Fibroblast of skin of right biceps (primary cell): ENCODE data around the gene MME.

ENCODE experiments used
- DNase-seq: peaks from one replicate; pipeline ENCODE4 v3.0.0-alpha.2; 2013

MME gene

GRCh38 chr3:155153242-155154186 lies 73.4 kb downstream of the MME start:
- DNase-seq, result no peak

GRCh38 chr3:155154255-155154654 lies 74.1 kb downstream of the MME start:
- DNase-seq, result no peak

GRCh38 chr3:155158346-155159037 lies 78.4 kb downstream of the MME start:
- DNase-seq, result no peak

GRCh38 chr3:155159301-155159700 lies 79.2 kb downstream of the MME start:
- DNase-seq, result no peak

- no peak for DNase-seq
Observed at GRCh38 chr3:155161640-155162292, 81.6 kb downstream of the MME start.

- no peak for DNase-seq
Observed at GRCh38 chr3:155164306-155164705, 84.2 kb downstream of the MME start.

DNA sequence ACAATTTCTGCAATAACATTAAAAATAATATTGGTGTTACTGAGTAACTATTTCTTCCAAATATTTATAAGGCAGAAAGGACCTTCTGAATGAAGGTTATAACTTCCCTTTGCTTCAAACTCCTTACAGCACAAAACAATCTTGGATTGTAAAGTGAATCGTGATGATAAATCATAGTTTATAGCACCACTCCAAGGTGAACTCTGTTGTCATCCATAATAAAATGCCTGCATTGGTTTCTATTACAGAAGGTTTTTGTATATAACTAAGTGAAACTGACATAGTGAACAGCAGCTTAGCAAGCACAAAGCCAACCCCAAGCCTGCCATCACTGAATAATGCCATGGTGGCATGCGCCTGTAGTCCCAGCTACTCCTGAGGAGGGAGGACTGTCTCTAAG lies 86.3 kb downstream of the MME start:
- DNase-seq, result no peak

DNA sequence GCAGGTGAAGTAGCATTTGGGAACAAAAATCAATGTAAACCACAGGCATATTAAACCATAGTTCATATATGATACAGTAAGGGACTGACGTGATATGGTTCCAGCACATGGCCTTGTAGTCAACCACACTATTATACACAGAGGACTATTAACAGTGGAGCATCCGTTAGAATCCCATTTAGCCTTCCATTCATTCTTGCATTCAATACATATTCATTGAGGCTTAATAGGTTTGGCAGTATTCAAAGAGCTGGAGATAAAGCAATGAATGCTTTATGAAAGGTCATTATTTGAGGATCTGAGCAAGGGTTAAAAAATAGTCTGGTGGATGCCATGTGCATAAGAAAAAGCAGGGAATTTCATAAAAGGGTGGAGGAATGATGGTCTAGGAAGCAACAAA lies 89.1 kb downstream of the MME start:
- no peak for DNase-seq

DNA sequence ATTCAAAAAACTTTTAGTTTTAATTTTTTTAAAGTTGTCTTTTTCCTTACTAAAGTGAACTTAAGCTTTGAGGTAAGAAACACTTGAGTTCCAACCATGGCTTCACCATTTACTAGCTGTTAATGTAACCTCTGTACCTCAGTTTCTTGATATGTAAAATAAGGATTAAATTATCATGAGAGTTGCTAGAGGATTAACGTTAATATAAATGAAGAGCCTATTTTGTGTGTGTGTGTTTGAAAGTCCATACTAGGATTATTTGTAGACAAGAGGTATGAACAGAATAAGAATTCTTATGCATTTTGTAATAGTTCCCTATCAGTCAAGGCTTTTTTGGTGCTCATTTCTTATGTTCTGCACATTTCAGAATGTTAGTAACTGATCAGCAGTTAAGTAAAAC lies 93.7 kb downstream of the MME start:
- no peak for DNase-seq

DNA sequence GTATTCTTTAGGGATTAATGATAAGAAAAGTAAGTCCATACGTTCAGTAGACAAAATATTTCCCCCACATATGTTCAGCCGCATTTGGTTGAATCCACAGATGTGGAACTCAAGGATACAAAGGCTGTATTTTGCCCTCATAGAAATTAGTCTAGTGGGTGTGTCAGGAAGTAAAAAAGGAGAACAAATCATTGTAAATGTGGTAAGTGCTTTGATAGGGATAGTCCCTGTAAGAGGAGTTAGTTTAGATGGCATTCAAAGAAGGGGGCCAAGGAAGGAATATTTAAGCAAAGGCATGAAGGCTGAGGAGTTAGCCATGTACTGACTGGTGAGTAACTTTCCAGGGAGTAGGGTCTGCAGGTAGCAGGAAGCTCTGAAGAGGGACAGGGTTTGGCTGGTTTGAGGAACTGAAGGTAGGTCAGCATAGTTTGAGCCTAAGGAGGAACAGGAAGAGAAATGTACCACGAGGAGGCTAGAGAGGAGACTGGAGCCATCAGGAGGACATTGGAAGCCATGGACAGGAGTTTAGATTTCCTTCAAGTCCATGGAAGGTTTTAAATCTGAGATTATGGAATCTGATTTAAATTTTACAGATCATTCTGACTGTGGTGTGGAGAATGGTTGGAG lies 98.8 kb downstream of the MME start:
- no peak for DNase-seq

- no peak for DNase-seq
Observed at GRCh38 chr3:155179437-155179827, 99.3 kb downstream of the MME start.

- DNase-seq, result no peak
Observed at GRCh38 chr3:155179966-155180757, 100.0 kb downstream of the MME start.

DNA sequence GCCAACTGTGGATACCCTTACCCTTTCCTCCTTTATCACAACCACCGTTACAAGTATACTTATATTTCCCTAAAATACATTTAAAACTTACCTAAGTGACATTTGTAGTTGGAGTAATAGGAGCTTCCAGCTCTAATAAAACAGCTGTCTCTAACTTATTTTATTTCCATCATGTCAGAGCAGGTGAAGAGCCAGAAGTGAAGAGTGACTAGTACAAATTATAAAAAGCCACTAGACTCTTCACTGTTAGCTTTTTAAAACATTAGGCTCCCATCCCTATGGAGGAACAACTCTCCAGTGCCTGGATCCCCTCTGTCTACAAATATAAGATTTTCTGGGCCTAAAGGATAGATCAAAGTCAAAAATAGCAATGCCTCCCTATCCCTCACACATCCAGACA lies 102.3 kb downstream of the MME start:
- no peak for DNase-seq

DNA sequence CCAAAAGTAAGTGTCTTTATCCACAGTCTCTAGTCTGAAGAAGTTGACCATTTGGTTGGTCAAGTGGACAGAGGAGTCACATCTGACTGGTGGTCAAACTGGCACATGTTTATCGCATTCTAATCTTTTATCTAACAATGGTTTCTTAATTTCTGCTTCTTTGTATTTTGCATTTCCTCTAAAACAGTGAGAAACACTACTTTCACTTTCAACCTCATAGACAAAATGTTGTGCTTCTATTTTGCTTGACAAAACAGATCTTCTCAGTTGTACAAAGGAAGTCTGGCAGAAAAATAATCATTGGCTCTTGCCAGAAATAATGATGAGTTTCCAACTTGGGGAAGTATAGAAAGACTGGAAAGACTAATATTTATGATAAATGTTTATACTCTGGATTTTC lies 103.9 kb downstream of the MME start:
- no peak for DNase-seq

DNA sequence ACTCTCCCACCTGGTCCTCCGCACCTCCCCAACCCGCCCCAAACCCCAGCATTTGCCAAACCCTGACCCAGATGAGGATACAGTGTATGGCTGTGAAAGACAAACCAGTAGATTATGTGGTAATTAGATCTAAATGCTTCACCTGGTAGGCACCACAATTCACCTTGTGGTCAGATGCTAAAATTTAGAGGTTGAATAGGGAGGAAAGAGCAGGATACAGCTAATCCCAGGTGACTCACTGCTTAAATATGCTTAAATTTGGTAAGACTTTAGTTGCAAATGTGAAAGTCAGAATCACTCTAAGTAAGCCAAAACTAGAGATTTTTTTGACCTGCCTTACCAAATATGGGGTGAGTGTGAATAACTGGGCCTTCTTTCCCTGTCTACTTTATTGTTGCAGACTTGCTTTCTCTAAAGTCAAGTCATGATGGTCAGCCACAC lies 105.5 kb downstream of the MME start:
- peak; percentile 79 for DNase-seq

DNA sequence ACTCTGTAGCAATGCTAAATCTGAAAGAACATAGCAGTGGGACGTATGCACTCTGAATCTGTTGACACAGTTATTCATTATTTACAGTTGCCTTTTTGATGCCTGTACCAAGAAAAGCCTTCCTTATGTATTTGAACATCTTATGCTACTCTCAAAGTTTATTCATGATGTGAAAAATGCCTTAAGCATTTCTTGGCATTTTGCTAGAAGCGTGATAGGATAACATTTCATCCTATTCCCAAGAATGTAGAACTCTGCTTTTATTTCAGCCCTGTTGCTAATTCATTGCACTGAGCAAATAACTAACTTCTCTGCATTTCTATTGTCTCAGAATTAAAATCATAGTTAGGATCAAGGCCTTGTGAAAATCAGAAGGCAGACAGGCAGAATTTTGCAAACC lies 107.9 kb downstream of the MME start:
- DNase-seq, result peak; percentile 25

GRCh38 chr3:155189478-155189877 lies 109.4 kb downstream of the MME start:
- DNase-seq, result no peak

DNA sequence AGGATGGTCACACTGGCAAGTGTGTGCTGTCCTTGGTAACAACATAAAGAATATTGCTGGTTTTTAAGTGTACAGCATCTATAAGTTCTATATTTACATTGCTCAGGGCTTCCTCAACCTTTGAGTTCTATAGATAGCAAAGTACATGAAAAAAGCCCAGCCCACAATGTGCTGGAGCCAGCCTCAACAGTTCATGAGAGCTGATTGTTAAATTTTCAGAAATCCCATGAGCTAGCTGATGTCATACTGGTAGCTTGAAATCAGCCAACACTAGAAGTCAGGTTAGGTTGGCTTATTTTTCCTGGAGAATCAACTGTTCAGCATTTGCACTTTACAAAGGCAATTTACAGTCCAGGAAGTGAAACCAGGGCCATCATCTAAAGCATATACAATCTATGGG lies 110.6 kb downstream of the MME start:
- no peak for DNase-seq

GRCh38 chr3:155192957-155193746 lies 113.0 kb downstream of the MME start:
- DNase-seq, result no peak

GRCh38 chr3:155193868-155194267 lies 113.7 kb downstream of the MME start:
- DNase-seq, result no peak
